Parathyroid adenoma (tissue), 2 donors: Measurements from ENCODE around the gene ARPP21.

Experiments used
- H2AFZ ChIP-seq: fragments of 300-600 bp; sonication (generic); one replicate; pipeline ENCODE4 v1.7.0; 2017; ENCODE audit warnings: antibody characterized with exemption, mild to moderate bottlenecking
- H3K27ac ChIP-seq: fragments of 300-600 bp; sonication (generic); one replicate; pipeline ENCODE4 v1.7.0; 2017
- H3K27me3 ChIP-seq: fragments of 300-600 bp; sonication (generic); one replicate; pipeline ENCODE4 v1.7.0; 2017; ENCODE audit warnings: low read length; ENCODE audit not compliant: control insufficient read depth, insufficient read depth
- H3K36me3 ChIP-seq: fragments of 300-600 bp; sonication (generic); one replicate; pipeline ENCODE4 v1.7.0; 2017; ENCODE audit warnings: low read length; ENCODE audit not compliant: control insufficient read depth, insufficient read depth
- H3K4me1 ChIP-seq: fragments of 300-600 bp; sonication (generic); one replicate; pipeline ENCODE4 v1.7.0; 2017; ENCODE audit warnings: control low read depth
- H3K4me2 ChIP-seq: fragments of 300-600 bp; sonication (generic); one replicate; pipeline ENCODE4 v1.7.0; 2017; ENCODE audit warnings: low read length
- H3K4me3 ChIP-seq: fragments of 300-600 bp; sonication (generic); one replicate; pipeline ENCODE4 v1.7.0; 2017; ENCODE audit warnings: low read depth, low read length
- H3K79me2 ChIP-seq: fragments of 300-600 bp; sonication (generic); one replicate; pipeline ENCODE4 v1.7.0; 2017; ENCODE audit warnings: control low read depth
- H3K9ac ChIP-seq: fragments of 300-600 bp; sonication (generic); one replicate; pipeline ENCODE4 v1.7.0; 2017; ENCODE audit warnings: mild to moderate bottlenecking
- H3K9me3 ChIP-seq: fragments of 300-600 bp; sonication (generic); one replicate; pipeline ENCODE4 v1.7.0; 2017; ENCODE audit warnings: low read length; ENCODE audit not compliant: control insufficient read depth
- CTCF ChIP-seq: fragments of 300-600 bp; sonication (generic); IDR thresholded peaks from one replicate; pipeline ENCODE4 v1.7.0; 2017; ENCODE audit warnings: antibody characterized with exemption, mild to moderate bottlenecking
- donor health status: primary hyperparathyroidism.

The ARPP21 gene

GRCh38 chr3:35646081-35646480, 6.8 kb downstream of the ARPP21 start:
- no peak overlapping the region for H3K4me3 ChIP-seq
- H3K4me2 ChIP-seq, result no peak overlapping the region
- no peaks in the 10 kb centered on the region for H3K9me3 ChIP-seq
- no peaks in the 10 kb centered on the region for H3K36me3 ChIP-seq
- TF ChIP-seq CTCF, result no peak
- H3K27ac ChIP-seq, result no peak overlapping the region
- H2AFZ ChIP-seq, result no peak overlapping the region
- no peaks in the 10 kb centered on the region for H3K4me1 ChIP-seq
- H3K27me3 ChIP-seq, result no peaks in the 10 kb centered on the region
- H3K9ac ChIP-seq, result no peak overlapping the region
- no peaks in the 10 kb centered on the region for H3K79me2 ChIP-seq

- Histone ChIP-seq H3K36me3 (no peaks in the 10 kb centered on the region), H3K79me2 (no peaks in the 10 kb centered on the region), H3K9ac (no peak overlapping the region), H3K27ac (no peak overlapping the region), H2AFZ (no peak overlapping the region), H3K4me1 (no peaks in the 10 kb centered on the region), H3K4me2 (no peak overlapping the region), H3K9me3 (no peaks in the 10 kb centered on the region), H3K27me3 (no peaks in the 10 kb centered on the region), H3K4me3 (no peak overlapping the region)
- no peak for TF ChIP-seq CTCF
Measured at GRCh38 chr3:35647461-35647860, 8.1 kb downstream of the ARPP21 start.

GRCh38 chr3:35648347-35648746, 9.0 kb downstream of the ARPP21 start:
- Histone ChIP-seq H3K9me3 (no peaks in the 10 kb centered on the region), H3K4me1 (no peaks in the 10 kb centered on the region), H2AFZ (no peak overlapping the region), H3K4me3 (no peak overlapping the region), H3K9ac (no peak overlapping the region), H3K27me3 (no peaks in the 10 kb centered on the region), H3K79me2 (no peaks in the 10 kb centered on the region), H3K4me2 (no peak overlapping the region), H3K27ac (no peak overlapping the region), H3K36me3 (no peaks in the 10 kb centered on the region)
- TF ChIP-seq CTCF, result no peak

GRCh38 chr3:35649405-35649804, 10.1 kb downstream of the ARPP21 start:
- no peaks in the 10 kb centered on the region for H3K27me3 ChIP-seq
- no peak overlapping the region for H3K9ac ChIP-seq
- no peak for TF ChIP-seq CTCF
- H3K79me2 ChIP-seq, result no peaks in the 10 kb centered on the region
- no peaks in the 10 kb centered on the region for H3K36me3 ChIP-seq
- H3K4me2 ChIP-seq, result no peak overlapping the region
- H2AFZ ChIP-seq, result no peak overlapping the region
- H3K4me3 ChIP-seq, result no peak overlapping the region
- H3K4me1 ChIP-seq, result no peaks in the 10 kb centered on the region
- no peaks in the 10 kb centered on the region for H3K9me3 ChIP-seq
- H3K27ac ChIP-seq, result no peak overlapping the region

GRCh38 chr3:35651426-35651825, 12.1 kb downstream of the ARPP21 start:
- H3K9ac ChIP-seq, result no peak overlapping the region
- H3K4me3 ChIP-seq, result no peak overlapping the region
- H3K4me2 ChIP-seq, result no peak overlapping the region
- no peaks in the 10 kb centered on the region for H3K27me3 ChIP-seq
- no peak overlapping the region for H2AFZ ChIP-seq
- no peaks in the 10 kb centered on the region for H3K36me3 ChIP-seq
- H3K27ac ChIP-seq, result no peak overlapping the region
- TF ChIP-seq CTCF, result no peak
- no peaks in the 10 kb centered on the region for H3K4me1 ChIP-seq
- no peaks in the 10 kb centered on the region for H3K9me3 ChIP-seq
- H3K79me2 ChIP-seq, result no peaks in the 10 kb centered on the region
